HCT116 (cell line): Measurements from ENCODE around the gene KLF16. TPM values are rescaled to one million over a fixed set of nuclear protein-coding genes. Genes with fewer than 3 reads are reported as not detected.

Source experiments
- ATAC-seq: fragments of 200-7000 bp; cut with Tn5 transposase; 2 replicates; pipeline ENCODE4 v1.9.1; 2020; ENCODE audit warnings: mild to moderate bottlenecking, moderate library complexity
- BruUV-seq: library from RNA; stranded (reverse); fragments of 400-500 nt; replicated peaks from 2 replicates; lab custom pipeline; 2021; lab: Mats Ljungman, UMichigan
- CTCF ChIA-PET: fragments of 300-600 bp; sonication (Branson Sonifier 250); formaldehyde crosslinking; loops from one replicate; lab custom pipeline; 2021; ENCODE audit warnings: antibody characterized with exemption; lab: Charles Lee
- POLR2A ChIA-PET: fragments of 300-600, 350-600 bp; sonication (Branson Sonifier 250); formaldehyde crosslinking; loops from one replicate; lab custom pipeline; 2021; ENCODE audit warnings: antibody characterized with exemption; lab: Charles Lee
- RAD21 ChIA-PET, 2 experiments: fragments of 300-600 bp; sonication (Branson Sonifier 250); formaldehyde crosslinking; loops; one replicate each; lab custom pipeline; 2023; ENCODE audit warnings: low total read pairs in 2 of 2; ENCODE audit not compliant: uncharacterized antibody in 2 of 2, unreplicated experiment in 2 of 2, low non-redundant PET in 1 of 2; lab: Charles Lee
- DNase-seq: peaks from one replicate; pipeline ENCODE4 v3.0.0-alpha.2; 2010; ENCODE audit warnings: low read depth, low spot score
- H2AFZ ChIP-seq: fragments of 200-600 bp; shearing (Covaris generic), sonication (generic); 2 replicates; pipeline ENCODE4 v1.6.1; 2017; ENCODE audit warnings: low read depth, mixed run types, mixed read lengths, antibody characterized with exemption, low read length; ENCODE audit not compliant: poor library complexity, severe bottlenecking
- H3K27ac ChIP-seq: 2 replicates; pipeline ENCODE4 v1.5.1; 2012; ENCODE audit warnings: low read depth, low read length
- H3K27me3 ChIP-seq: fragments of 200-600 bp; sonication (generic); 2 replicates; pipeline ENCODE4 v1.6.1; 2016; ENCODE audit warnings: mixed run types, low read length, mixed read lengths; ENCODE audit not compliant: insufficient read depth
- H3K36me3 ChIP-seq, 2 experiments: fragments of 200-500 bp in 1 of 2; fragments of 200-600 bp in 1 of 2; sonication (Bioruptor generic) in 1 of 2; sonication (generic) in 1 of 2; 2 replicates each; pipeline versions ENCODE4 v1.5.1 to v1.6.1; 2014 to 2016; ENCODE audit warnings: low read length in 2 of 2, inconsistent platforms in 1 of 2, mixed read lengths in 1 of 2, mixed run types in 1 of 2; ENCODE audit not compliant: insufficient read depth in 2 of 2, control insufficient read depth in 1 of 2
- H3K4me1 ChIP-seq, 2 experiments: fragments of 200-600 bp in 1 of 2; sonication (generic) in 1 of 2; 2 replicates each; pipeline versions ENCODE4 v1.5.1 to v1.6.1; 2012 to 2017; ENCODE audit warnings: low read length in 2 of 2, inconsistent platforms in 1 of 2, mild to moderate bottlenecking in 1 of 2, mixed read lengths in 1 of 2, mixed run types in 1 of 2, moderate library complexity in 1 of 2; ENCODE audit not compliant: insufficient read depth in 2 of 2, control insufficient read depth in 1 of 2
- H3K4me2 ChIP-seq: fragments of 200-600 bp; sonication (generic); 2 replicates; pipeline ENCODE4 v1.6.1; 2017; ENCODE audit warnings: mixed run types, low read length, mixed read lengths
- H3K4me3 ChIP-seq, 2 experiments: fragments of 200-600 bp in 1 of 2; sonication (generic) in 1 of 2; replicated peaks in 1 of 2; 2 replicates each; pipeline ENCODE4 v1.5.1; 2011 to 2016; ENCODE audit warnings: low read length in 2 of 2, control low read depth in 1 of 2, low read depth in 1 of 2, mild to moderate bottlenecking in 1 of 2, mixed read lengths in 1 of 2, mixed run types in 1 of 2
- H3K79me2 ChIP-seq: fragments of 200-600 bp; sonication (generic); 2 replicates; pipeline ENCODE4 v1.6.1; 2017; ENCODE audit warnings: mild to moderate bottlenecking, mixed run types, low read length, moderate library complexity, mixed read lengths; ENCODE audit not compliant: insufficient read depth
- H3K9ac ChIP-seq: fragments of 200-600 bp; sonication (generic); 2 replicates; pipeline ENCODE4 v1.6.1; 2016; ENCODE audit warnings: low read length, mixed read lengths
- H3K9me2 ChIP-seq: fragments of 200-600 bp; sonication (generic), shearing (Covaris generic); 2 replicates; pipeline ENCODE4 v1.6.1; 2017; ENCODE audit warnings: mixed run types, mild to moderate bottlenecking, moderate library complexity; ENCODE audit not compliant: insufficient read depth
- H3K9me3 ChIP-seq, 2 experiments: fragments of 200-500 bp in 1 of 2; fragments of 200-600 bp in 1 of 2; sonication (Bioruptor generic) in 1 of 2; sonication (generic) in 1 of 2; 2 replicates each; pipeline ENCODE4 v1.6.1; 2014 to 2017; ENCODE audit warnings: low read length in 2 of 2, mixed read lengths in 2 of 2, inconsistent platforms in 1 of 2, low read depth in 1 of 2, mild to moderate bottlenecking in 1 of 2, mixed run types in 1 of 2, moderate library complexity in 1 of 2; ENCODE audit not compliant: control insufficient read depth in 1 of 2, insufficient read depth in 1 of 2
- H4K20me1 ChIP-seq: fragments of 200-600 bp; sonication (generic), shearing (Covaris generic); 2 replicates; pipeline ENCODE4 v1.6.1; 2017; ENCODE audit warnings: mixed run types, mild to moderate bottlenecking, moderate library complexity; ENCODE audit not compliant: insufficient read depth
- ATF3 ChIP-seq: IDR thresholded peaks from 2 replicates; pipeline ENCODE4 v1.6.1; 2012
- CBX3 ChIP-seq: IDR thresholded peaks from 2 replicates; pipeline ENCODE4 v1.6.1; 2012; ENCODE audit warnings: low read depth
- CTCF ChIP-seq, 3 experiments: fragments of 200-600 bp in 1 of 3; sonication (generic) in 1 of 3; IDR thresholded peaks in 2 of 3; conservative IDR thresholded peaks in 1 of 3; 2 replicates each; pipeline ENCODE4 v1.5.1; 2012 to 2017; ENCODE audit warnings: low read depth in 2 of 3, low read length in 2 of 3, antibody characterized with exemption in 1 of 3, borderline replicate concordance in 1 of 3, control low read depth in 1 of 3, mild to moderate bottlenecking in 1 of 3, mixed read lengths in 1 of 3, mixed run types in 1 of 3, moderate library complexity in 1 of 3; ENCODE audit not compliant: insufficient read depth in 1 of 3
- EGR1 ChIP-seq: IDR thresholded peaks from 2 replicates; pipeline ENCODE4 v1.6.1; 2012; ENCODE audit warnings: low read depth
- ELF1 ChIP-seq: IDR thresholded peaks from 2 replicates; pipeline ENCODE4 v1.6.1; 2012; ENCODE audit warnings: low read depth, borderline replicate concordance
- EZH2 ChIP-seq: fragments of 200-600 bp; sonication (generic); IDR thresholded peaks from 2 replicates; pipeline ENCODE4 v1.6.1; 2017; ENCODE audit warnings: antibody characterized with exemption, mixed run types
- EZH2phosphoT487 ChIP-seq: fragments of 200-600 bp; IDR thresholded peaks from 2 replicates; pipeline ENCODE4 v1.6.1; 2018; ENCODE audit warnings: antibody characterized with exemption, borderline replicate concordance
- JUND ChIP-seq: IDR thresholded peaks from 2 replicates; pipeline ENCODE4 v1.6.1; 2012
- POLR2A ChIP-seq: IDR thresholded peaks from 2 replicates; pipeline ENCODE4 v1.7.0; 2011; ENCODE audit warnings: borderline replicate concordance; ENCODE audit not compliant: insufficient read depth, insufficient read length; ENCODE audit errors: extremely low read depth
- RAD21 ChIP-seq: IDR thresholded peaks from 2 replicates; pipeline ENCODE4 v1.6.1; 2012; ENCODE audit warnings: low read depth, mild to moderate bottlenecking
- SIN3A ChIP-seq: IDR thresholded peaks from 2 replicates; pipeline ENCODE4 v1.6.1; 2012; ENCODE audit warnings: low read depth
- SP1 ChIP-seq: IDR thresholded peaks from 2 replicates; pipeline ENCODE4 v1.6.1; 2012; ENCODE audit warnings: low read depth
- SRF ChIP-seq: IDR thresholded peaks from 2 replicates; pipeline ENCODE4 v1.6.1; 2012; ENCODE audit warnings: low read depth
- YY1 ChIP-seq: IDR thresholded peaks from 2 replicates; pipeline ENCODE4 v1.6.1; 2011; ENCODE audit warnings: low read length, low read depth, moderate library complexity, mild to moderate bottlenecking; ENCODE audit not compliant: insufficient replicate concordance; ENCODE audit errors: extremely low read depth
- ZFX ChIP-seq: fragments of 450-650 bp; IDR thresholded peaks from 2 replicates; pipeline ENCODE4 v1.6.1; 2017
- ZNF274 ChIP-seq: fragments of 200-500 bp; sonication (Bioruptor generic); IDR thresholded peaks from 2 replicates; pipeline ENCODE4 v1.6.1; 2014; ENCODE audit warnings: mild to moderate bottlenecking, low read depth, low read length, inconsistent platforms
- intact Hi-C: fragments of 100-400 bp; cut with micrococcal nuclease; formaldehyde crosslinking; loops from 2 replicates; pipeline ENCODE4 v1.10.0; 2022
- total RNA-seq: library from RNA; stranded (reverse); gene quantifications from one replicate; pipeline ENCODE4 v1.2.1, GENCODE V29; 2021; ENCODE audit not compliant: unreplicated experiment
- TF ChIP-seq, protein P1 (sequence below): IDR thresholded peaks from 2 replicates; pipeline ENCODE4 v1.6.1; 2011; ENCODE audit warnings: mild to moderate bottlenecking, low read length, moderate library complexity; ENCODE audit not compliant: insufficient replicate concordance; ENCODE audit errors: extremely low read depth
- TF ChIP-seq, protein P2 (sequence below): IDR thresholded peaks from 2 replicates; pipeline ENCODE4 v1.6.1; 2012
- TF ChIP-seq, protein P3 (sequence below): IDR thresholded peaks from 2 replicates; pipeline ENCODE4 v1.6.1; 2012; ENCODE audit warnings: low read depth

Gene KLF16
- total RNA-seq, 1 experiment from 2014 or later = 64.3 TPM

DNA sequence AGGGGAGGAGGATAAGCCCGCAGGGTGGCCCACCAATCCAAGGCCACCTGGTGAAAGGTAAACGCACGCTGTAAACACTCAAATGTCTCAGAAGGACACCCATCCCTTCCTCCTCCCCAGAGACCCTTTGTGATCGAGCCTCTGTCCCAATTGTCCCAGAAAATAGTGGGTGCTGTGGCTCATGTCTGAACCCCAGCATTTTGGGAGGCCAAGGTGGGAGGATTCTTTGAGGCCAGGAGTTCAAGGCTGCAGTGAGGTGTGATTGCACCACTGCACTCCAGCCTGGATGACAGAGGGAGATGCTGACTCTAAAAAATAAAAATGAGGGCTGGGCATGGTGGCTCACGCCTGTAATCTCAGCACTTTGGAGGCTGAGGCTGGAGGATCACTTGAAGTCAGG lies 25.0 kb upstream of the KLF16 start:
- DNase-seq = no peak
- ChIA-PET CTCF (no interaction called here), POLR2A (no interaction called here), RAD21 (no interaction called here)
- intact Hi-C loops = no loop called here
- no peak overlapping the region for H3K27ac ChIP-seq
- no peaks in the 10 kb centered on the region for H4K20me1 ChIP-seq
- H3K27me3 ChIP-seq = no peaks in the 10 kb centered on the region
- no peak overlapping the region for H2AFZ ChIP-seq
- H3K4me3 ChIP-seq = no peak overlapping the region
- no peak overlapping the region for H3K4me2 ChIP-seq
- no peaks in the 10 kb centered on the region for H3K9me3 ChIP-seq
- peaks cover 7 to 18% of the 10 kb centered on the region in 2 experiments; a peak in 3 of 4 replicates for H3K4me1 ChIP-seq
- H3K79me2 ChIP-seq = peaks cover 17% of the 10 kb centered on the region
- no peaks in the 10 kb centered on the region for H3K9me2 ChIP-seq
- no peak for ATAC-seq
- no peak overlapping the region for H3K9ac ChIP-seq
- H3K36me3 ChIP-seq = no peaks in the 10 kb centered on the region
- no TSS peak for BruUV-seq
- TF ChIP-seq POLR2A = no peak
- TF ChIP-seq CBX3 = no peak
- TF ChIP-seq, protein P1, sequence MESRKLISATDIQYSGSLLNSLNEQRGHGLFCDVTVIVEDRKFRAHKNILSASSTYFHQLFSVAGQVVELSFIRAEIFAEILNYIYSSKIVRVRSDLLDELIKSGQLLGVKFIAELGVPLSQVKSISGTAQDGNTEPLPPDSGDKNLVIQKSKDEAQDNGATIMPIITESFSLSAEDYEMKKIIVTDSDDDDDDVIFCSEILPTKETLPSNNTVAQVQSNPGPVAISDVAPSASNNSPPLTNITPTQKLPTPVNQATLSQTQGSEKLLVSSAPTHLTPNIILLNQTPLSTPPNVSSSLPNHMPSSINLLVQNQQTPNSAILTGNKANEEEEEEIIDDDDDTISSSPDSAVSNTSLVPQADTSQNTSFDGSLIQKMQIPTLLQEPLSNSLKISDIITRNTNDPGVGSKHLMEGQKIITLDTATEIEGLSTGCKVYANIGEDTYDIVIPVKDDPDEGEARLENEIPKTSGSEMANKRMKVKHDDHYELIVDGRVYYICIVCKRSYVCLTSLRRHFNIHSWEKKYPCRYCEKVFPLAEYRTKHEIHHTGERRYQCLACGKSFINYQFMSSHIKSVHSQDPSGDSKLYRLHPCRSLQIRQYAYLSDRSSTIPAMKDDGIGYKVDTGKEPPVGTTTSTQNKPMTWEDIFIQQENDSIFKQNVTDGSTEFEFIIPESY = no peak
- no peak for TF ChIP-seq YY1
- TF ChIP-seq SP1 = no peak
- no peak for TF ChIP-seq ZFX
- TF ChIP-seq SIN3A = no peak
- TF ChIP-seq EZH2 = no peak
- TF ChIP-seq ZNF274 = no peak
- TF ChIP-seq, protein P2, sequence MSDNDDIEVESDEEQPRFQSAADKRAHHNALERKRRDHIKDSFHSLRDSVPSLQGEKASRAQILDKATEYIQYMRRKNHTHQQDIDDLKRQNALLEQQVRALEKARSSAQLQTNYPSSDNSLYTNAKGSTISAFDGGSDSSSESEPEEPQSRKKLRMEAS = no peak
- TF ChIP-seq JUND = no peak
- no peak for TF ChIP-seq ATF3
- no peak for TF ChIP-seq RAD21
- no peak for TF ChIP-seq EZH2phosphoT487
- no peak for TF ChIP-seq SRF
- TF ChIP-seq, protein P3, sequence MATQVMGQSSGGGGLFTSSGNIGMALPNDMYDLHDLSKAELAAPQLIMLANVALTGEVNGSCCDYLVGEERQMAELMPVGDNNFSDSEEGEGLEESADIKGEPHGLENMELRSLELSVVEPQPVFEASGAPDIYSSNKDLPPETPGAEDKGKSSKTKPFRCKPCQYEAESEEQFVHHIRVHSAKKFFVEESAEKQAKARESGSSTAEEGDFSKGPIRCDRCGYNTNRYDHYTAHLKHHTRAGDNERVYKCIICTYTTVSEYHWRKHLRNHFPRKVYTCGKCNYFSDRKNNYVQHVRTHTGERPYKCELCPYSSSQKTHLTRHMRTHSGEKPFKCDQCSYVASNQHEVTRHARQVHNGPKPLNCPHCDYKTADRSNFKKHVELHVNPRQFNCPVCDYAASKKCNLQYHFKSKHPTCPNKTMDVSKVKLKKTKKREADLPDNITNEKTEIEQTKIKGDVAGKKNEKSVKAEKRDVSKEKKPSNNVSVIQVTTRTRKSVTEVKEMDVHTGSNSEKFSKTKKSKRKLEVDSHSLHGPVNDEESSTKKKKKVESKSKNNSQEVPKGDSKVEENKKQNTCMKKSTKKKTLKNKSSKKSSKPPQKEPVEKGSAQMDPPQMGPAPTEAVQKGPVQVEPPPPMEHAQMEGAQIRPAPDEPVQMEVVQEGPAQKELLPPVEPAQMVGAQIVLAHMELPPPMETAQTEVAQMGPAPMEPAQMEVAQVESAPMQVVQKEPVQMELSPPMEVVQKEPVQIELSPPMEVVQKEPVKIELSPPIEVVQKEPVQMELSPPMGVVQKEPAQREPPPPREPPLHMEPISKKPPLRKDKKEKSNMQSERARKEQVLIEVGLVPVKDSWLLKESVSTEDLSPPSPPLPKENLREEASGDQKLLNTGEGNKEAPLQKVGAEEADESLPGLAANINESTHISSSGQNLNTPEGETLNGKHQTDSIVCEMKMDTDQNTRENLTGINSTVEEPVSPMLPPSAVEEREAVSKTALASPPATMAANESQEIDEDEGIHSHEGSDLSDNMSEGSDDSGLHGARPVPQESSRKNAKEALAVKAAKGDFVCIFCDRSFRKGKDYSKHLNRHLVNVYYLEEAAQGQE = no peak
- TF ChIP-seq CTCF (IDR thresholded peaks at IDR 0.05 in 2 of 3, conservative IDR thresholded peaks at IDR 0.05 in 1 of 3; ENCODE audit: borderline replicate concordance in 1 of 3, insufficient read depth in 1 of 3, low read depth in 2 of 3, low read length in 2 of 3) = no peak
- TF ChIP-seq ELF1 = no peak
- TF ChIP-seq EGR1 = no peak
